HCT116 (cell line): ENCODE data around the gene TSHZ1.

Experiments used
- CTCF ChIP-seq, 3 experiments: fragments of 200-600 bp in 1 of 3; sonication (generic) in 1 of 3; IDR thresholded peaks in 2 of 3; conservative IDR thresholded peaks in 1 of 3; 2 replicates each; pipeline ENCODE4 v1.5.1; 2012 to 2017; ENCODE audit warnings: low read depth in 2 of 3, low read length in 2 of 3, antibody characterized with exemption in 1 of 3, borderline replicate concordance in 1 of 3, control low read depth in 1 of 3, mild to moderate bottlenecking in 1 of 3, mixed read lengths in 1 of 3, mixed run types in 1 of 3, moderate library complexity in 1 of 3; ENCODE audit not compliant: insufficient read depth in 1 of 3
- POLR2AphosphoS5 ChIP-seq: IDR thresholded peaks from 2 replicates; pipeline ENCODE4 v1.6.1; 2011; ENCODE audit warnings: mild to moderate bottlenecking, low read depth, low read length, moderate library complexity
- ZNF274 ChIP-seq: fragments of 200-500 bp; sonication (Bioruptor generic); IDR thresholded peaks from 2 replicates; pipeline ENCODE4 v1.6.1; 2014; ENCODE audit warnings: mild to moderate bottlenecking, low read depth, low read length, inconsistent platforms

GRCh38 chr18:75253043-75253442 is 42.4 kb downstream of the TSHZ1 start:
- TF ChIP-seq ZNF274, result no peak
- TF ChIP-seq CTCF (IDR thresholded peaks at IDR 0.05 in 2 of 3, conservative IDR thresholded peaks at IDR 0.05 in 1 of 3; ENCODE audit: borderline replicate concordance in 1 of 3, insufficient read depth in 1 of 3, low read depth in 2 of 3, low read length in 2 of 3), result no peak
- no peak for TF ChIP-seq POLR2AphosphoS5
